ENCODE results near the gene LAMA5. TPM values are rescaled to one million over a fixed set of nuclear protein-coding genes. Genes with fewer than 3 reads are reported as not detected.
A peak's percentile ranks its signal among the peaks of the same experiment; 100 is the strongest.

Gene LAMA5
- total RNA-seq, 1 donor from 2014 or later, result 12.1 TPM

GRCh38 chr20:62273416-62273815, 93.7 kb downstream of the LAMA5 start:
- Mint-ChIP-seq H3K4me1 (no peaks in the 10 kb centered on the region), H3K27ac (no peak overlapping the region), H3K4me3 (no peak overlapping the region), H3K27me3 (ENCODE audit: insufficient read depth, low read depth) (peaks cover 3% of the 10 kb centered on the region), H3K9me3 (no peaks in the 10 kb centered on the region), H3K36me3 (peaks cover 14% of the 10 kb centered on the region)
- no peak overlapping the region for H3K9ac ChIP-seq
- H4K20me1 ChIP-seq (ENCODE audit: low read depth), result peaks cover 5% of the 10 kb centered on the region
- TF ChIP-seq CTCF (IDR thresholded peaks at IDR 0.05) (no peak), EZH2 (IDR thresholded peaks at IDR 0.05) (no peak), EZH2phosphoT487 (IDR thresholded peaks at IDR 0.05) (no peak)
- H3K9me3 ChIP-seq (ENCODE audit: low read depth), result no peaks in the 10 kb centered on the region
- H2AFZ ChIP-seq (replicated peaks), result no peak overlapping the region
- H3K4me1 ChIP-seq, result no peaks in the 10 kb centered on the region
- no peaks in the 10 kb centered on the region for H3F3A ChIP-seq (ENCODE audit: low read depth)
- no peaks in the 10 kb centered on the region for H3K27me3 ChIP-seq
- no peaks in the 10 kb centered on the region for H3K79me2 ChIP-seq (ENCODE audit: low read depth)
- H3K4me3 ChIP-seq, result no peak overlapping the region
- H3K36me3 ChIP-seq, result no peaks in the 10 kb centered on the region
- no peak for DNase-seq (ENCODE audit: low spot score)
- no peak overlapping the region for H3K27ac ChIP-seq
- no peak overlapping the region for H3K4me2 ChIP-seq

GRCh38 chr20:62272200-62272599, 94.9 kb downstream of the LAMA5 start:
- H3K27ac Mint-ChIP-seq, result no peak overlapping the region
- H3K9ac ChIP-seq, result no peak overlapping the region
- no peak for TF ChIP-seq EZH2phosphoT487 (IDR thresholded peaks at IDR 0.05)
- no peak for TF ChIP-seq EZH2 (IDR thresholded peaks at IDR 0.05)
- TF ChIP-seq CTCF (IDR thresholded peaks at IDR 0.05), result no peak
- peaks cover 14% of the 10 kb centered on the region for H3K36me3 Mint-ChIP-seq
- H3K9me3 ChIP-seq (ENCODE audit: low read depth), result no peaks in the 10 kb centered on the region
- H3K27ac ChIP-seq, result no peak overlapping the region
- no peaks in the 10 kb centered on the region for H3K27me3 ChIP-seq
- no peak overlapping the region for H3K4me2 ChIP-seq
- no peak overlapping the region for H2AFZ ChIP-seq (replicated peaks)
- H3K9me3 Mint-ChIP-seq, result no peaks in the 10 kb centered on the region
- no peaks in the 10 kb centered on the region for H3K36me3 ChIP-seq
- no peaks in the 10 kb centered on the region for H3K79me2 ChIP-seq (ENCODE audit: low read depth)
- peak overlapping the region; percentile 50 for H3K4me3 Mint-ChIP-seq
- H4K20me1 ChIP-seq (ENCODE audit: low read depth), result peaks cover 5% of the 10 kb centered on the region
- no peaks in the 10 kb centered on the region for H3K4me1 ChIP-seq
- DNase-seq (ENCODE audit: low spot score), result peak; percentile 10
- H3F3A ChIP-seq (ENCODE audit: low read depth), result no peaks in the 10 kb centered on the region
- no peaks in the 10 kb centered on the region for H3K27me3 Mint-ChIP-seq (ENCODE audit: insufficient read depth, low read depth)
- H3K4me3 ChIP-seq, result no peak overlapping the region
- no peaks in the 10 kb centered on the region for H3K4me1 Mint-ChIP-seq

GRCh38 chr20:62269871-62270270, 97.2 kb downstream of the LAMA5 start:
- Histone ChIP-seq H3K27me3 (no peaks in the 10 kb centered on the region), H3F3A (ENCODE audit: low read depth) (no peaks in the 10 kb centered on the region), H3K4me1 (no peaks in the 10 kb centered on the region), H3K9ac (no peak overlapping the region), H3K4me2 (no peak overlapping the region), H4K20me1 (ENCODE audit: low read depth) (peaks cover 5% of the 10 kb centered on the region), H3K27ac (no peak overlapping the region), H2AFZ (replicated peaks) (no peak overlapping the region), H3K4me3 (no peak overlapping the region), H3K9me3 (ENCODE audit: low read depth) (no peaks in the 10 kb centered on the region), H3K79me2 (ENCODE audit: low read depth) (no peaks in the 10 kb centered on the region), H3K36me3 (peaks cover under 1% of the 10 kb centered on the region)
- H3K27ac Mint-ChIP-seq, result no peak overlapping the region
- H3K36me3 Mint-ChIP-seq, result peaks cover 26% of the 10 kb centered on the region
- no peak overlapping the region for H3K4me3 Mint-ChIP-seq
- TF ChIP-seq CTCF (IDR thresholded peaks at IDR 0.05) (no peak), EZH2phosphoT487 (IDR thresholded peaks at IDR 0.05) (no peak), EZH2 (IDR thresholded peaks at IDR 0.05) (no peak)
- no peaks in the 10 kb centered on the region for H3K4me1 Mint-ChIP-seq
- no peak for DNase-seq (ENCODE audit: low spot score)
- no peaks in the 10 kb centered on the region for H3K27me3 Mint-ChIP-seq (ENCODE audit: insufficient read depth, low read depth)
- peaks cover 5% of the 10 kb centered on the region for H3K9me3 Mint-ChIP-seq

Measured in neural progenitor cell (in vitro differentiated cells).